SH-SY5Y (cell line): ENCODE data around the gene AOPEP.

Experiments used
- GATA2 ChIP-seq: IDR thresholded peaks from 2 replicates; pipeline ENCODE4 v1.6.1; 2011; ENCODE audit warnings: mild to moderate bottlenecking, low read depth, low read length
- GATA3 ChIP-seq: IDR thresholded peaks from 2 replicates; pipeline ENCODE4 v1.6.1; 2011; ENCODE audit warnings: low read depth, mild to moderate bottlenecking, low read length, moderate library complexity

- TF ChIP-seq GATA3: no peak
- TF ChIP-seq GATA2: no peak
Measured at GRCh38 chr9:94993160-94993820, 266.8 kb downstream of the AOPEP start.
